Mononuclear cell (primary cell): ENCODE data around the gene DIAPH2. TPM values are rescaled to one million over a fixed set of nuclear protein-coding genes. Genes with fewer than 3 reads are reported as not detected.

Experiments used
- H3K27me3 ChIP-seq: 2 replicates; pipeline ENCODE4 v1.6.0; 2011; ENCODE audit warnings: low read length, control low read depth; ENCODE audit not compliant: insufficient read depth
- H3K4me1 ChIP-seq: 2 replicates; pipeline ENCODE4 v1.5.1; 2011; ENCODE audit warnings: mild to moderate bottlenecking, low read length, control low read depth; ENCODE audit not compliant: insufficient read depth
- H3K4me3 ChIP-seq: 2 replicates; pipeline ENCODE4 v1.5.1; 2011; ENCODE audit warnings: mild to moderate bottlenecking, low read length, moderate library complexity
- H3K9me3 ChIP-seq: 2 replicates; pipeline ENCODE4 v1.5.1; 2011; ENCODE audit warnings: low read depth, mild to moderate bottlenecking, control low read depth, low read length
- total RNA-seq: library from RNA; depleted of rRNA; stranded (reverse); fragments of >200 nt; gene quantifications from one replicate; pipeline ENCODE4 v1.2.3, GENCODE V29; 2012

Gene DIAPH2
- total RNA-seq, 1 donor: 31.0 TPM

DNA sequence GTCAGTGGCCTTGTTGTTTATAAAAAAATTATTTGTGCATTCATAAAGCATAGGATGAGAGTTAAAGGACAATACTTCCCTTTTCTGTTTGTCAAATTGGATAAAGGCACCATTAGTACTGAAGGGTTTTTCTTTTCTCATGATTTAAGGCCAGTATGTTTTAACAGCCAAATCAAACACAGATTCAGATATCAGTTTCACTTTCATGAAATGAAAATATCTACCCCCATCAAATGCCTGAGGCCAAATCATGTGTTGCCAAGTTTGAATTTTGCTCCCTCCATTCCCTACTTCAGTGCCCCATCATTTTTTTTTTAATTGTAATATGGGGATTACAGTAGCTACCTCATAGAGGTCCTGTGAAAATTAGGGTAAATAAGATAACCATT is 944.9 kb downstream of the DIAPH2 start:
- H3K27me3 ChIP-seq: no peaks in the 10 kb centered on the region

DNA sequence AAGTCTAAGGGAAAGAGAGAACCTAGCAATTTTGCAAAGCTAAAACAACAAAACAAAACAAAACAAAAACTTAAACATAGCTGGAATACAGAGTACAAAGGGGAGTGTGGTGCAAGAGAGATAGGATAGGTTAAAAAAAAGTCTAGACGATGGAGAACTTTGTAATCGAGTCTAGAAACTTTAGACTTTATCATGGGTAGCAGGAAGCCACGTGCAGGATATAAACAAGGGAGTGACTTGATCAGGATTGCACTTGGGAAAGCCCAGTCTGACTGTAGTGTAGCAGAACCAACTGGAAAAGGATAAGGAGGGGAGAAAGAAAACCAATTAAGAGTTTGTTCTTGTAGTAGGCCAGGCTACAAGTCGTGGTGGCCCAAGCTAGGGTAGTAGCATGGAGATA is 949.2 kb downstream of the DIAPH2 start:
- no peaks in the 10 kb centered on the region for H3K9me3 ChIP-seq
- H3K4me3 ChIP-seq: no peak overlapping the region
- H3K4me1 ChIP-seq: no peaks in the 10 kb centered on the region
- H3K27me3 ChIP-seq: no peaks in the 10 kb centered on the region

More for the DNA sequence above, 944.9 kb downstream of the DIAPH2 start:
- Histone ChIP-seq H3K9me3 (no peaks in the 10 kb centered on the region), H3K4me3 (no peak overlapping the region), H3K4me1 (no peaks in the 10 kb centered on the region)

DNA sequence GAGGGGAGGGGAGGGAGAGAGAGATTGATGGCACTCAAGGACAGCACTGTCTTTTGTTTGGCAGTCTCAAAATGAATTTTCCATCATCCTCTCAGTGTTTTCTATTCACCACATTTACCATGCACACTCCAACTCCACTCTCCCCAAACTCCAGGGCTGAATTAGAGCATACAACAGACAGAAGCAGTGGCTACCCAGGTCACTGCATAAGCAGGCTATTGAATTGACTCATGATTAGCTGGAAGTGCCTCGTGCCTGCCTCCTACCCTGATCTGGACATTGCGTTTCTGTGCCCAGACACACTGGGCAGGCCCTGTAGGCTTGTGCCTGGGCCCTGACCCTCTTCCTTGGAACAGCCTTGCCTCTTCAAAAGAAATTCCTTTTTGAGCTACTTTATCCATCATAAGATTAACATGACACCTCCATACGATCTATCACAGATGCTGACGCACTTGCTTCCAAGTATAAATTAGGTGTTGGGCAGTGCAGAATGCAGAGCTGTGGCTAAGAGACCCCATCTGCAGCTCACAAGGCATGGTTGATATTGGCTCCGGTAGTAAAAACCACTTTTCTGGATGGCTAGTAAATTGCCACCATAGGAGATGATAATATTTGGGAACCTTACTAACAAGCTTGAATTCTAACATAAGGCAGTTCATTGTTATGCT is 952.0 kb downstream of the DIAPH2 start:
- Histone ChIP-seq H3K27me3 (no peaks in the 10 kb centered on the region), H3K4me3 (no peak overlapping the region), H3K9me3 (no peaks in the 10 kb centered on the region), H3K4me1 (no peaks in the 10 kb centered on the region)

DNA sequence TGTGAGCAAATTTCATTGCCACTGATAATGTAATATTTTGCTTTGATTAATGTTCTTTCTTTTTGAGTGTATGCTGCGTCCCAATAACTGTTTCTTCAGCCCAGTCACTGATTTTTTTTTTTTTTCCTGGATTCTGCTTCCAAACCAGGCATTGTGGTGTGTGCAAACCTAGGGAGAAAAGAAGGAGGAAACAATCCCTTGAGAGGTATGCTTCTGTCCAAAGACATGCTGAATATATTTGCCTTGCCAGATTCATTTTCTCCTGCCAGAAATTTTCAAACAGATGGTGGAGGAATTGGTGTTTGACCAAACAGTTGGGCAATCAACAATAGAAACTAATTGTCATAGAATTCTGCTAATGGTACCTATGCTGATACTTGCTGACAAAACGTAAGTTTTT is 952.6 kb downstream of the DIAPH2 start:
- no peaks in the 10 kb centered on the region for H3K4me1 ChIP-seq
- H3K9me3 ChIP-seq: no peaks in the 10 kb centered on the region
- no peak overlapping the region for H3K4me3 ChIP-seq
- H3K27me3 ChIP-seq: no peaks in the 10 kb centered on the region

DNA sequence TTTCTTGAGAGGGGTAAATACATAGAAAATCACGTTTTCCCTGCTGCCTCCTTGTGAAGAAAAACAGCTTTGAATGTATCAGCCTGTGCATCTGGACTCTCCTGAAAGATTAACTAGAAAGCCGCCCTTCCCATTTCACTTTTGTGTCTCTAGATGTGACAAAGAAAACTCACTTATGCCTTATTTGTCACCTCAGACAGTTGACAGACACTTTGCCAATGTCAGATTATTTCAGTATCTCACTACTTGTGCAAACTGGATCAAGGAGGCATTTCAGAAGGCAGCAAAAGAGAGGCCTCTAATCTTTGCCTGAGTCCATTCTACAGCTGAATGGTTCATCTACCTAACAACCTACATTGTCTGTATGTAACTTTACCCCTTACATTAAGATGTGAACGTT is 954.0 kb downstream of the DIAPH2 start:
- Histone ChIP-seq H3K9me3 (no peaks in the 10 kb centered on the region), H3K4me1 (no peaks in the 10 kb centered on the region), H3K27me3 (no peaks in the 10 kb centered on the region), H3K4me3 (no peak overlapping the region)

DNA sequence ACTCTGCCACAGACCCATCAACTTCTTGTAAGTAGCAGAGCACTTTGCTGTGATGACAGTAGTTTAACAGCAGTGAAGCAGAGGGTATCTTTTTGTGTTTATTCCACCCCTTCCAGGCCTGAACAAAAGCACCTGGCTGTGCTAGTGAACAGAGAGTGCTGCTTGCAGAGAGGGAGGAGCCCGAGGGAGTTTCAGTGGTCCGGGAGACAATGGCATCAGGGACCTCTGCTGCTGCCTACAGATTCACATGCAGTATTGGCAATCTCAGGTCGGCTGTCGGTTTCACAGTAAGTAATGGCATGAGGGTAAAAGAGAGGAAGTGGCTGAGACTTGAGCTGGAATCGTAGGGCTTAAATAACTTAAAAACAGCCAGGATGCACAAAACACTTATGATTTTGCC is 954.9 kb downstream of the DIAPH2 start:
- Histone ChIP-seq H3K4me1 (no peaks in the 10 kb centered on the region), H3K9me3 (no peaks in the 10 kb centered on the region), H3K4me3 (no peak overlapping the region), H3K27me3 (no peaks in the 10 kb centered on the region)

Other genes with a start within 250 kb of the DIAPH2 start
- 0.42 TPM for gene RPA4, start 199.1 kb downstream of the DIAPH2 start, total RNA-seq